ENCODE results near the gene CCR7.

Gene CCR7

DNA sequence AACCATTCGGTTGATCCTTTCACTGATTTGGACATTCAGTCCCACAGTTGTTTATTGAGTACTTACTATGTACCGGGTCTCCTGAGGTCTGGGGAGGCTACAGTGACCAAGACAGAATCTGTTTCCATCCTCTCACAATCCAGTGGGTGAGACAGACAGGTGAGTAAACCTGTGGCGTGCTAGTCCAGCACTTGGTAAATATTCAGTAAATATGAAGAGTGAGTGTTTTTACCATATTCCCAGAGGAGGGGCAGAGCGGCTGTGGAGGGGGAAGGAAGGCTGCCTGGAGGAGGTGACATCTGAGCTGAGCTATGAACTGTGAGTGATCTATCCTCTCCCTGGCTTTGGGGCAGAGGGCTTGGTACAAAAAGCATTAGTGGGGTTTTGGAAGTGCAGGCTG lies 31.4 kb downstream of the CCR7 start:
- no peaks in the 10 kb centered on the region for H3K36me3 ChIP-seq
- no peak overlapping the region for H3K4me3 ChIP-seq (ENCODE audit: low read depth in 1 of 2, low read length in 1 of 2)
- peaks cover 67% of the 10 kb centered on the region for H3K27me3 ChIP-seq
- H3K9me3 ChIP-seq = no peaks in the 10 kb centered on the region
- TF ChIP-seq, protein P1, sequence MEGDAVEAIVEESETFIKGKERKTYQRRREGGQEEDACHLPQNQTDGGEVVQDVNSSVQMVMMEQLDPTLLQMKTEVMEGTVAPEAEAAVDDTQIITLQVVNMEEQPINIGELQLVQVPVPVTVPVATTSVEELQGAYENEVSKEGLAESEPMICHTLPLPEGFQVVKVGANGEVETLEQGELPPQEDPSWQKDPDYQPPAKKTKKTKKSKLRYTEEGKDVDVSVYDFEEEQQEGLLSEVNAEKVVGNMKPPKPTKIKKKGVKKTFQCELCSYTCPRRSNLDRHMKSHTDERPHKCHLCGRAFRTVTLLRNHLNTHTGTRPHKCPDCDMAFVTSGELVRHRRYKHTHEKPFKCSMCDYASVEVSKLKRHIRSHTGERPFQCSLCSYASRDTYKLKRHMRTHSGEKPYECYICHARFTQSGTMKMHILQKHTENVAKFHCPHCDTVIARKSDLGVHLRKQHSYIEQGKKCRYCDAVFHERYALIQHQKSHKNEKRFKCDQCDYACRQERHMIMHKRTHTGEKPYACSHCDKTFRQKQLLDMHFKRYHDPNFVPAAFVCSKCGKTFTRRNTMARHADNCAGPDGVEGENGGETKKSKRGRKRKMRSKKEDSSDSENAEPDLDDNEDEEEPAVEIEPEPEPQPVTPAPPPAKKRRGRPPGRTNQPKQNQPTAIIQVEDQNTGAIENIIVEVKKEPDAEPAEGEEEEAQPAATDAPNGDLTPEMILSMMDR (IDR thresholded peaks at IDR 0.05) = no peak
- no peaks in the 10 kb centered on the region for H3K4me1 ChIP-seq (ENCODE audit: control insufficient read depth in 1 of 2, insufficient read depth in 1 of 2, low read depth in 1 of 2, low read length in 1 of 2)
- H3K27ac ChIP-seq = no peak overlapping the region

DNA sequence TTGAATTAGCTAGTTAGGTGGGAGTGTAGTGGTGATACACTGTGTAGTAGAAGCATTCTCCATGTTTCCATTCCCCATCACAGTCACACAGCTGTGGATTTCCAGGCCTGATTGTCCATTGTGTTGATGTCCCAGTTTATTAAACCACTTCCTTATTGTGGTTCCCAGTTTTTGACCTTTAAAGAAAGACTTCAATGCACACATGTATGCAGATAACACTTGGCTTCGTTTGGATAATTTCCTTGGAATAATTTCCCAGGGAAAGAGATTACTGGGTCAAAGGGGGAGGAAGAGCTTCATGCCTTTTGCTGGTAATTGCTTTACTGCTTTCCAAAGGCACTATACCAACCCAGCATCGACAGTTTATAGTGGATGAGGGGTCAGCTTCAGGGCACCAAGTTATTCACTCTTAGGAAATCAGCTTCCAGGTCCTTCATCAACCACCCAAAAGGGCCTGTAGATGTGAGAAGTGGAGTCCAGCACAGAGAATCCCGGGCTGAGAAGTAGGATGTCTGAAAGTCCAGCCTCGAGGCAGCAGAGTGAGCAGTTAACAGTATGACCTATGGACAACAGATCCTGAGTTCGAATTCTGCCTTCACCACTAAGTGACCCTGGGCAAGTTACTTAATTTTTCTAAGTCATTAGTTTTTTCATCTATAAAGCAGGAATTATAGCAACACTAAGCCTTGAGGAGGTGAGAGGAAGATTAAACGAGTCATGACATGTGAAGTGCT lies 32.6 kb downstream of the CCR7 start:
- Histone ChIP-seq H3K36me3 (no peaks in the 10 kb centered on the region), H3K9me3 (no peaks in the 10 kb centered on the region), H3K27ac (no peak overlapping the region), H3K27me3 (peaks cover 77% of the 10 kb centered on the region), H3K4me1 (ENCODE audit: control insufficient read depth in 1 of 2, insufficient read depth in 1 of 2, low read depth in 1 of 2, low read length in 1 of 2) (no peaks in the 10 kb centered on the region), H3K4me3 (ENCODE audit: low read depth in 1 of 2, low read length in 1 of 2) (no peak overlapping the region)
- TF ChIP-seq, protein P1 (IDR thresholded peaks at IDR 0.05) = no peak

DNA sequence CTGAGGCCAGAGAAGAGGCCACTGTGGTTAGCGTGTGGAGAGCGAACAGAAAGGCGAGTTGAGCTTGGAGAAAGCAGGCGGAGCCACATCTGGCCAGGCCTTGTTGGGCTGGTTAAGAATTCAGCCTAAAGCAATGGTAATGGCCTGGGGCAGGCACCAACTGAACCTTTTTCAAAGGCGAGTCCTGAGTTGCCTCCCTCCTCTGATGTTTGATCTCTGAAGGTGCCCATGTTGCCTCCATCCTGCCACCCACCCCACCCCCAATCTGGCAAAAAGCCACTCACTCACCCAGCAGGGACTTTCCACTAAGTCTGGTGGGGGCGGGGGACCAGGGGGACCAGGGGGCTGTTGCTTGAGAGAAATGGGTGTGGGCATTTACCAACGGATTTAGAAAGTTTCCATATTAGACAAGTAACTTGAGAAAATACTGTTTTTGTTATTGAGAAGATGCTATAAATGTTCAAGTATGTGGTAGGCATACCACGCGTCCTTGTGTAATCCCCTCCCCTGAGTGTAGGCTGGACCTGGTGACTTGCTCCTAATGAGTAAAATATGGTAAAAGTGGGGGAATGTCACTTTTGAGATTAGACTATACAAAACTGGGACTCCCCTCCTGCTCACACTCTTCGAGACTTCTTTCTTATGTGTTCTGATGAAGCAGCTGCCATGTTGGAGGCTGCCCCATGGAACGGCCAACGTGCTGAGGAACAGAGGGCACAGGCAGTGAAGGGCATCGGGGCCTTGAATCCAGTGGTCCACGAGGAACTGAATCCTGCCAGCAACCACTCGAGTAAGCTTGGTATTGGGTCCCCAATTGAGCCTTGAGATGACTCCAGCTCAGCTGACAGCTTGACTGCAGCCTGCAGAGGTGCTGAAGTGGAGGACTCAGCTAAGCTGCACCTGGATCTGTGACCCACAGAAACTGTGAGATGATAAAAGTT lies 34.0 kb downstream of the CCR7 start:
- H3K27me3 ChIP-seq = peaks cover 84% of the 10 kb centered on the region
- H3K36me3 ChIP-seq = no peaks in the 10 kb centered on the region
- H3K27ac ChIP-seq = no peak overlapping the region
- H3K4me3 ChIP-seq (ENCODE audit: low read depth in 1 of 2, low read length in 1 of 2) = no peak overlapping the region
- H3K4me1 ChIP-seq (ENCODE audit: control insufficient read depth in 1 of 2, insufficient read depth in 1 of 2, low read depth in 1 of 2, low read length in 1 of 2) = no peaks in the 10 kb centered on the region
- TF ChIP-seq, protein P1 (IDR thresholded peaks at IDR 0.05) = no peak
- no peaks in the 10 kb centered on the region for H3K9me3 ChIP-seq

DNA sequence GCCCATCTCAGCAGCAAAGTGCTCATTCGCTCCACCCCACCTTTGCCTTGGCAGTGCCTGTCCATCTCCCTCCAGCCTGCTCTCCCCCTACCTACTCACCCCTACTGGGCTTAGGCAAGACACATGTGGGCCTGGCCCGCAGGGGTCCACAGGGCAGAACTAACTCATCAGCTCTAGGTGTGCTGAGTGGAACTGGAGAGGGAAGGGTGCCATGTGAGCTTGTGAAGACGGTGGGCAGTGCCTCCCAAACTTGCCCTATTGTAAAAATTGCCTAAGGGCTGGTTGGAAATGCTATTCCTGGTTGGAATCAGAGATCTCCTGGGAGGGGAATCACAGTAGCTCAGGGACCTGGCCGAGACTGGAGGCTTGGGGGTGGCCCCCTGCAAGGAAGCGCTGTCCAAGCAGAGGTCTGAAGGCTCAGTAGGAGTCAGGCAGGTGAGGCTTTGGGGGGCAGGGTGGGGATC lies 34.7 kb downstream of the CCR7 start:
- no peaks in the 10 kb centered on the region for H3K9me3 ChIP-seq
- no peak overlapping the region for H3K27ac ChIP-seq
- H3K4me1 ChIP-seq (ENCODE audit: control insufficient read depth in 1 of 2, insufficient read depth in 1 of 2, low read depth in 1 of 2, low read length in 1 of 2) = no peaks in the 10 kb centered on the region
- TF ChIP-seq, protein P1 (IDR thresholded peaks at IDR 0.05) = no peak
- no peaks in the 10 kb centered on the region for H3K36me3 ChIP-seq
- no peak overlapping the region for H3K4me3 ChIP-seq (ENCODE audit: low read depth in 1 of 2, low read length in 1 of 2)
- peaks cover 87% of the 10 kb centered on the region for H3K27me3 ChIP-seq

DNA sequence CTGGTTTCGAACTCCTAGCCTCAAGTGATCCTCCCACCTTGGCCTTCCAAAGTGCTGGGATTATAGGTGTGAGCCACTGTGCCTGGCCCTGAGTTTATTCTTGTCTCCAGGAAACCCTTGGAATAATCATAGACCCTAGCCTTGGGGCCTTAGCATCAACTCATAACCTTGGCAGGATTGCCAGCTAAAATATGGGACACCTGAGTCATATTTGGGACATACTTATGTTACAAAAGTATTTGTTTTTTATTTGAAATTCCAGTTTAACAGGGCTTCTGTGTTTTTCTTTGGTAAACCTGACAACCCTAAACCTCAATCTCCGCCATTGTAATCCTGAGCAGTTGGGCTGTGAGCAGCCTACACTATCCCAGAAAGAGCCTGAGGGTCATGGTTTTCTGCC lies 35.3 kb downstream of the CCR7 start:
- H3K36me3 ChIP-seq = no peaks in the 10 kb centered on the region
- no peak overlapping the region for H3K27ac ChIP-seq
- peaks cover 88% of the 10 kb centered on the region for H3K27me3 ChIP-seq
- TF ChIP-seq, protein P1 (IDR thresholded peaks at IDR 0.05) = no peak
- H3K9me3 ChIP-seq = no peaks in the 10 kb centered on the region
- no peak overlapping the region for H3K4me3 ChIP-seq (ENCODE audit: low read depth in 1 of 2, low read length in 1 of 2)
- H3K4me1 ChIP-seq (ENCODE audit: control insufficient read depth in 1 of 2, insufficient read depth in 1 of 2, low read depth in 1 of 2, low read length in 1 of 2) = no peaks in the 10 kb centered on the region

All from neutrophil (primary cell).